Fibroblast of lung (primary cell): Measurements from ENCODE around the gene AKAP7. TPM values are rescaled to one million over a fixed set of nuclear protein-coding genes. Genes with fewer than 3 reads are reported as not detected.

ENCODE experiments used
- DNase-seq, 2 donors: peaks; one replicate each; pipeline versions ENCODE4 v3.0.0 to v3.0.0-alpha.2; 2010; ENCODE audit warnings: low read depth in 2 of 2
- H2AFZ ChIP-seq: 2 replicates; pipeline ENCODE4 v1.5.1; 2012; ENCODE audit warnings: low read length, control low read depth, inconsistent platforms
- H3K27ac ChIP-seq: 2 replicates; pipeline ENCODE4 v1.5.1; 2011; ENCODE audit warnings: low read length, control low read depth; ENCODE audit not compliant: insufficient read depth
- H3K27me3 ChIP-seq: 2 replicates; pipeline ENCODE4 v1.5.1; 2011; ENCODE audit warnings: mild to moderate bottlenecking, low read length; ENCODE audit not compliant: control insufficient read depth, insufficient read depth
- H3K36me3 ChIP-seq: 2 replicates; pipeline ENCODE4 v1.5.1; 2011; ENCODE audit warnings: low read length; ENCODE audit not compliant: control insufficient read depth, insufficient read depth
- H3K4me1 ChIP-seq: 2 replicates; pipeline ENCODE4 v1.5.1; 2011; ENCODE audit warnings: low read length; ENCODE audit not compliant: control insufficient read depth, insufficient read depth; ENCODE audit errors: extremely low read depth
- H3K4me2 ChIP-seq: 2 replicates; pipeline ENCODE4 v1.5.1; 2011; ENCODE audit warnings: low read length, control low read depth; ENCODE audit not compliant: insufficient read depth; ENCODE audit errors: extremely low read depth
- H3K4me3 ChIP-seq, 4 experiments: fragments of 200-600 bp in 1 of 4; sonication (generic) in 1 of 4; replicated peaks in 1 of 4; 2 replicates each; pipeline ENCODE4 v1.5.1; 2011 to 2016; ENCODE audit warnings: low read length in 4 of 4, low read depth in 3 of 4, mild to moderate bottlenecking in 3 of 4, control low read depth in 2 of 4, inconsistent platforms in 1 of 4, mixed read lengths in 1 of 4; ENCODE audit not compliant: insufficient read depth in 1 of 4; ENCODE audit errors: control extremely low read depth in 1 of 4
- H3K79me2 ChIP-seq: 2 replicates; pipeline ENCODE4 v1.5.1; 2012; ENCODE audit warnings: mild to moderate bottlenecking, low read length, inconsistent platforms; ENCODE audit not compliant: control insufficient read depth, insufficient read depth
- H3K9ac ChIP-seq: 2 replicates; pipeline ENCODE4 v1.5.1; 2011; ENCODE audit warnings: mild to moderate bottlenecking, low read length, control low read depth; ENCODE audit not compliant: insufficient read depth
- H3K9me3 ChIP-seq: 2 replicates; pipeline ENCODE4 v1.5.1; 2012; ENCODE audit warnings: low read depth, low read length; ENCODE audit not compliant: control insufficient read depth, insufficient read depth
- H4K20me1 ChIP-seq: 2 replicates; pipeline ENCODE4 v1.5.1; 2011; ENCODE audit warnings: low read length; ENCODE audit not compliant: control insufficient read depth, insufficient read depth; ENCODE audit errors: extremely low read depth
- CTCF ChIP-seq, 2 donors: IDR thresholded peaks in 1 of 2; conservative IDR thresholded peaks in 1 of 2; 1 replicate in 1 of 2; 2 replicates in 1 of 2; pipeline ENCODE4 v1.5.1; 2011 to 2012; ENCODE audit warnings: low read length in 2 of 2, control low read depth in 1 of 2, inconsistent platforms in 1 of 2, low read depth in 1 of 2, mild to moderate bottlenecking in 1 of 2
- EZH2 ChIP-seq: IDR thresholded peaks from 2 replicates; pipeline ENCODE4 v1.5.1; 2012; ENCODE audit warnings: low read length, control low read depth, mild to moderate bottlenecking; ENCODE audit errors: missing control alignments
- polyA plus RNA-seq, 2 donors: library from polyadenylated mRNA; depleted of rRNA in 1 of 2; stranded (reverse) in 1 of 2; unstranded in 1 of 2; fragments of >200 nt; gene quantifications; 2 replicates each; pipeline ENCODE4 v1.2.1, GENCODE V29; 2011 to 2012; ENCODE audit warnings: missing spikeins in 1 of 2
- total RNA-seq: library from RNA; depleted of rRNA; stranded (reverse); fragments of >200 nt; gene quantifications from 2 replicates; pipeline ENCODE4 v1.2.1, GENCODE V29; 2014

Gene AKAP7
- total and polyA plus RNA-seq, 2 donors (not counting 1 experiment from before 2014, with no cell fraction given), result 3.1 to 5.8 TPM

- H3K79me2 ChIP-seq, result no peaks in the 10 kb centered on the region
- no peaks in the 10 kb centered on the region for H3K9me3 ChIP-seq
- TF ChIP-seq CTCF (conservative IDR thresholded peaks at IDR 0.05 in 1 of 2, IDR thresholded peaks at IDR 0.05 in 1 of 2; ENCODE audit: low read depth in 1 of 2, low read length in 2 of 2) (no peak), EZH2 (no peak)
- H3K4me1 ChIP-seq, result peaks cover 2% of the 10 kb centered on the region
- no peaks in the 10 kb centered on the region for H3K27me3 ChIP-seq
- H4K20me1 ChIP-seq, result no peaks in the 10 kb centered on the region
- H3K4me3 ChIP-seq, result no peak overlapping the region
- no peak overlapping the region for H3K27ac ChIP-seq
- H3K9ac ChIP-seq, result no peak overlapping the region
- no peak for DNase-seq
- H3K36me3 ChIP-seq, result no peaks in the 10 kb centered on the region
- H2AFZ ChIP-seq, result no peak overlapping the region
- H3K4me2 ChIP-seq, result no peak overlapping the region
Measured at GRCh38 chr6:131117878-131118277, 17.4 kb upstream of the AKAP7 start.

GRCh38 chr6:131122007-131122406 lies 13.3 kb upstream of the AKAP7 start:
- Histone ChIP-seq H3K79me2 (no peaks in the 10 kb centered on the region), H3K9me3 (no peaks in the 10 kb centered on the region), H2AFZ (no peak overlapping the region), H3K4me1 (peaks cover 4% of the 10 kb centered on the region), H3K9ac (no peak overlapping the region), H3K27ac (no peak overlapping the region), H3K36me3 (no peaks in the 10 kb centered on the region), H3K4me3 (no peak overlapping the region), H3K27me3 (no peaks in the 10 kb centered on the region), H3K4me2 (peak overlapping the region; percentile 2), H4K20me1 (no peaks in the 10 kb centered on the region)
- peak in 1 of 2 donors; percentile 43 for DNase-seq
- TF ChIP-seq EZH2 (no peak), CTCF (conservative IDR thresholded peaks at IDR 0.05 in 1 of 2, IDR thresholded peaks at IDR 0.05 in 1 of 2; ENCODE audit: low read depth in 1 of 2, low read length in 2 of 2) (no peak)

GRCh38 chr6:131122516-131122915 lies 12.8 kb upstream of the AKAP7 start:
- Histone ChIP-seq H3K9me3 (no peaks in the 10 kb centered on the region), H3K27me3 (no peaks in the 10 kb centered on the region), H2AFZ (no peak overlapping the region), H3K9ac (no peak overlapping the region), H4K20me1 (no peaks in the 10 kb centered on the region), H3K36me3 (no peaks in the 10 kb centered on the region), H3K4me2 (no peak overlapping the region), H3K4me1 (peaks cover 4% of the 10 kb centered on the region), H3K27ac (no peak overlapping the region), H3K4me3 (no peak overlapping the region), H3K79me2 (no peaks in the 10 kb centered on the region)
- TF ChIP-seq CTCF (conservative IDR thresholded peaks at IDR 0.05 in 1 of 2, IDR thresholded peaks at IDR 0.05 in 1 of 2; ENCODE audit: low read depth in 1 of 2, low read length in 2 of 2), result no peak
- TF ChIP-seq EZH2, result no peak
- DNase-seq, result no peak
